Neural progenitor cell (in vitro differentiated cells): Measurements from ENCODE around the gene LRRC7.

ENCODE experiments used
- EZH2 ChIP-seq: fragments of 200-600 bp; sonication (generic); IDR thresholded peaks from 2 replicates; pipeline ENCODE4 v1.6.1; 2017; ENCODE audit warnings: antibody characterized with exemption, mild to moderate bottlenecking, moderate library complexity
- EZH2phosphoT487 ChIP-seq: fragments of 200-600 bp; sonication (generic); IDR thresholded peaks from 2 replicates; pipeline ENCODE4 v1.6.1; 2017; ENCODE audit warnings: antibody characterized with exemption
- TF ChIP-seq, protein P1 (sequence below): fragments of 200-600 bp; sonication (generic); IDR thresholded peaks from 2 replicates; pipeline ENCODE4 v1.5.1; 2017; ENCODE audit warnings: antibody characterized with exemption, mild to moderate bottlenecking

- TF ChIP-seq EZH2 (no peak), EZH2phosphoT487 (no peak)
- TF ChIP-seq, protein P1, sequence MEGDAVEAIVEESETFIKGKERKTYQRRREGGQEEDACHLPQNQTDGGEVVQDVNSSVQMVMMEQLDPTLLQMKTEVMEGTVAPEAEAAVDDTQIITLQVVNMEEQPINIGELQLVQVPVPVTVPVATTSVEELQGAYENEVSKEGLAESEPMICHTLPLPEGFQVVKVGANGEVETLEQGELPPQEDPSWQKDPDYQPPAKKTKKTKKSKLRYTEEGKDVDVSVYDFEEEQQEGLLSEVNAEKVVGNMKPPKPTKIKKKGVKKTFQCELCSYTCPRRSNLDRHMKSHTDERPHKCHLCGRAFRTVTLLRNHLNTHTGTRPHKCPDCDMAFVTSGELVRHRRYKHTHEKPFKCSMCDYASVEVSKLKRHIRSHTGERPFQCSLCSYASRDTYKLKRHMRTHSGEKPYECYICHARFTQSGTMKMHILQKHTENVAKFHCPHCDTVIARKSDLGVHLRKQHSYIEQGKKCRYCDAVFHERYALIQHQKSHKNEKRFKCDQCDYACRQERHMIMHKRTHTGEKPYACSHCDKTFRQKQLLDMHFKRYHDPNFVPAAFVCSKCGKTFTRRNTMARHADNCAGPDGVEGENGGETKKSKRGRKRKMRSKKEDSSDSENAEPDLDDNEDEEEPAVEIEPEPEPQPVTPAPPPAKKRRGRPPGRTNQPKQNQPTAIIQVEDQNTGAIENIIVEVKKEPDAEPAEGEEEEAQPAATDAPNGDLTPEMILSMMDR: peak; percentile 19
Observed at GRCh38 chr1:69686367-69686984, 118.8 kb downstream of the LRRC7 start.
